SIG-M5 treated with dmso at 0.1 percent for 504 hours (cell line): ENCODE data around the gene CPEB4.

Experiments
- DNase-seq: peaks from one replicate; lab custom pipeline; 2025; ENCODE audit not compliant: unreplicated experiment; lab: John Stamatoyannopoulos, UW

Gene CPEB4

DNA sequence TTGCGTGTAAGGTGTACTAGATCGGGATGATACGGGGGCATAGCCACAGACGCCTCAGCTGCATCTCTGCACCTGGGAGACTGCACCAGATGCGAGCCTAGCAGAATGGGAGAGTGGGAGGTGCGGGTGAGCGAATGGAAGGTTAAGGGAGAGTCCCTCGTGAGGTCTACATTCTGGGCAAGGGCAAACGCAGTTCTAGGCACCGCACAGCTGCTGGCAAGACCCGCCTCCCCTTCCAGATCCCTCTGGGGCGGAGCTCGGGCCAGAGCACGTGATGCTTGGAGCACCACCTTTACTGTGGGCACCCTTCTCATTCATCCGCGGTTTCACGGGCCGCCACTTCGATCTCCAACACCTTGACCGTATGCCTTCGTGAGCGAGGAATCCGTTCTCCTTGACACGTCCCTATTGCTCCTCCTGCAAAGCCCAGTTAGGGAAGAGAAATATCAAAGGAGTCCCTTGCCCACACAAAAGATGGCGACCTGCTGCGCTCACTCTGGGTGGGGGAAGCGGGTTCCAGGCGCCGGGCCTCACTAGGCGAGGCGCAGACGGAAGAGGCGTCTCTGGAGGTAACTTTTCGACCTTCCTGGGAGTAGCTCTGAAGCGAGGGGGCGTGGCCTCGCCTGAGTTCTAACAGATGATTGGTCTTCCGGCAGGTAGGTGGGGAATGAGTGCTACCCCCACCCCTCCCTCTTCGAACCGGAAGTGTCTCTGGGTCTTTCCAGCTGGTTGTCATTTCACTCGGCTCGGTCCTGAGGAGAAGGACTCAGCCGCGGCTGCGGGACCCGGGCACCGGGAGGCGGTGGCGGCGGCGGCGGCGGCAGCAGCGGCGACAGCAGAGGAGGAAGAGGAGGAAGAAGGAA, at the start of gene CPEB4:
Gene CPEB4 (plus strand): TSS at position 740 of the 863 bp plus-strand sequence. CDS start 1,385 bp downstream, outside the sequence.
- peak; percentile 100 for DNase-seq

- DNase-seq: no peak
These were observed 48.9 kb upstream of the CPEB4 start for GRCh38 chr5:173839117-173839713.

GRCh38 chr5:173840111-173840983, 47.8 kb upstream of the CPEB4 start:
- no peak for DNase-seq

- DNase-seq: no peak
These were observed 46.4 kb upstream of the CPEB4 start for GRCh38 chr5:173841710-173842109.

DNA sequence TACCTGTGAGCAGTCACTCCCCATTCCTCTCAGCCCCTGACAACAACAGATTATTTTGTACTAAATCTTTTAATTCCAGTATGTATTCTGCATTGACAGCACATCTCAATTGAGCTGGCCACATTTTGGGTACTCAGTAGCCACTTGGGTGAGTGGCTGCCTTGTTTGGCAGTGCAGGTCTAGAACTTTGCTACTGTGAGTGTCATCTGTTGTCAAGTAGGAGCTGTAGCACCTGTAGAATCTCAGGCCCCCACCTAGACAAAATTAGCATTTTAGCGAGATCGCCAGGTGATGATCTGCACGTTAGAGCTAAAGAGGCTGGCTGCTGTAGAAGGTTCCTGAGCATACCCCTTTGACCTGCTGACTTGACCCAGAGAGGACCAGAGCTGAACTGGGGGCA, 44.4 kb upstream of the CPEB4 start:
- no peak for DNase-seq

DNA sequence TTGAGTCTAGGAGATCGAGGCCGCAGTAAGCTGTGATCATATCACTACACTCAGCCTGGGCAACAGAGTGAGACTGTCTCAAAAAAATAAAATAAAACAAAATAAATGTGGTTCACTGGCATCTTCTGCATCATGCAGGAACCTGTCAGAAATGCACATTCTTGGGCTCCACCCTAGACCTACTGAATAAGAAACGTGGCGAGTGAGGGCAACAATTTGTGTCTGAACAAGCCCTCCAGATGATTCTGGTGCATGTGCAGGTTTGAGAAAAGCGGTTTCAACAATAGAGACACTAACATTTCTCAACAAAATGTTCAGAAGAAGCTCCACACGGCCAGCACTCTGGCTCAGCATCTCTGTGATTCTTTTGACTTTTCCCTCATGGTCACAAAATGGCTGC, 42.8 kb upstream of the CPEB4 start:
- no peak for DNase-seq

- no peak for DNase-seq
These were observed 41.1 kb upstream of the CPEB4 start for GRCh38 chr5:173846929-173847501.

DNA sequence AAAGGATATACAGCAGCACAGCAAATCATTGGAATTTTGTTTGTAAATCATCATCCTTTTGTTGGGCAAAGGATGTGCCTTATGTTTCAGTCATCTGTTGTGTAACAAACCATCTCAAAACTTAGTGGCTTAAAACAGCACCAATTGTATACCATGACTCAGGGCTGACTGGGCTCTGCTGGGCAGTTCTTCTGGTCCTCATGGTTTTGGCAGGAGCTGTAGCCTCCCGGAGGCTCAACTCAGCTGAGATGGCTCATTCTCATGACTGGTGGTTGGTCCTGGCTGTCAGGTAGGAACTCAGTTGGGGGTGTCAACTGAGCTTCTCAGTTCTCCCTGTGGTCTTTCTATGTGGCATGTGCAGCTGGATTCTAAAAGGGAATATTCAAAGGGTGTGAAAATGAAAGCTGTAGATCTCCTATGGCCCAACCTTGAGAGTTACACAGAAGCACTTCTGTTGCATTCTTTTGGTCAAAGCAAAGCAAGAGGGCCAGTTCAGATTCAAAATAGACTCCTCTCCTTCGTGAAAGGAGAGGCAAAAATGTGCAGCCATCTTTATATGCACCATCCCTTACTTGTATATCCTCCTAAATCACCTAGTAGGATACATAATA, 39.1 kb upstream of the CPEB4 start:
- DNase-seq: no peak

DNA sequence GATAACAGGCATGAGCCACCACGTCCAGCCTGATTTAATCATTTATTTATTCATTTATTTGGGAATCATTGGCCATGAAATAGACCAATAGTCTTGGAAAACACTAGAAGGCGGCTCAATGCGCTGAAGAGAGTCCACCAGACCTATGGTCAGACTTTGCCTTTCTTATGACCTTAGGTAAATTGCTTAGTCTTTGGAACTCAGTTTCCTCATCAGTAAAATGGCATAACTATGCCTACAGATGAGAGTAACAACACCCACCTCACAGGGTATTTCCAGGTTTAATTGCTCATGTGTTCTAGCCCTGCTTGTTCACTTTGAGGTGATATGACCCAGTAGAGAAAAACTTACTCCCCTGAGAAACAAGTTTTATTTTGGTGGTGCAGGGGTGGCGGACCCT, 38.2 kb upstream of the CPEB4 start:
- DNase-seq: no peak

GRCh38 chr5:173850659-173851058, 37.5 kb upstream of the CPEB4 start:
- no peak for DNase-seq

- DNase-seq: no peak
These were observed 36.4 kb upstream of the CPEB4 start for GRCh38 chr5:173851595-173852243.

- DNase-seq: no peak
These were observed 35.3 kb upstream of the CPEB4 start for GRCh38 chr5:173852790-173853359.

- no peak for DNase-seq
These were observed 34.6 kb upstream of the CPEB4 start for GRCh38 chr5:173853370-173854131.

- no peak for DNase-seq
These were observed 32.8 kb upstream of the CPEB4 start for GRCh38 chr5:173855162-173855994.

GRCh38 chr5:173855995-173856656, 32.0 kb upstream of the CPEB4 start:
- no peak for DNase-seq

- DNase-seq: no peak
These were observed 30.9 kb upstream of the CPEB4 start for GRCh38 chr5:173857234-173857633.

DNA sequence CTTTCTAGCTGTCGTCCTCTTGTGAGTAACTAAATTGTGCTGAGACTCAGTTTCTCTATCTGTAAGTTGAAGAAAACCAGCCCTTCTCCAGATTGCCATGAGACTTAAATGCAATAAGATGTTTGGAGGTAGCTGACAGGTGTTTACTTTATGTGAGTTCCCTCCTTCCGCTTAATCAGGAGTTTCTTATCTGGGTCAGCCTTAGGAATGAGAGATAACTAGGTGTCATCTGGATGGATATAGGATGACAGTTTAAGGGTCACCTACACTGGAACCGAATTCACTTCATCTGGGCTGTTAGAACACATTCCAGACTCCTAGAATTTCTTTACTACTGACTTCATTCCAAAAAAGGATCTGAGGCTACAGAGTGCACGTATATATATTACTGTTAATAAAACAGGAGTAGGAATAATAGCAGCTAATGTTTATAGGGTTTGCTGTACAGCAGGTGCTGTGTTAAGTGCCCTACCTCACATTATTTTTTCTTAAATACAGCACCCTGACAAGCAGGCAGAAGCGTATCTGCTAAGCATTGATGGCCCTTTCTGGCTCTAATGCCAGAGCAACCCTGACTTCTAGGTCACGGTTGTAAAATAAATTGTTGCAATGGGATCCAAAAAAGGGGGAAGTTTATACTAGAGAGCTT, 30.0 kb upstream of the CPEB4 start:
- DNase-seq: no peak
